Measurements from ENCODE around the gene PARPBP. TPM values are rescaled to one million over a fixed set of nuclear protein-coding genes. Genes with fewer than 3 reads are reported as not detected.
"Not testable (repeated sequence)": the region's sequence is repeated elsewhere in the genome, so short reads cannot be mapped to it uniquely, and the experiment has no call there.

The PARPBP gene
- total RNA-seq, 1 donor from 2014 or later, result 2.1 TPM

DNA sequence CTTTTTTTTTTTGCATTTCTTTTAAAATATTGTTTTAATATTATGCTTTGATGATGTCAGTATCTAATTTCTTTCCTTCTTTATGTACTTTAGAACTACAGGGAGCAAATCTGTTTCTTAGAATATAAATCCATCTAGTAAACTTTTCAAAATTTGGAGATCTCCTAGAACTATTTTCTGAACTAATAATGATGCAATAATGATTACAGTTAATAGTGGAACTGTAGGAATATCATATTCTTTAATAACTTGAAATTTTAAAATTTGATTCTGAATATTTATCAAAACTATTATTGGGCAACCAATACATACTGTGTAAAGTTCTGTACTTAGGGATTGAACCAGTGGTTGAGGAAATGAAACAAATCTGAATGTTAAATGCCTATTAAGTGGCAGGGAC lies 100.8 kb downstream of the PARPBP start:
- H3K36me3 ChIP-seq, result no peaks in the 10 kb centered on the region
- ATAC-seq (no peak), DNase-seq (no peak)
- no peaks in the 10 kb centered on the region for H3K9me3 ChIP-seq
- H3K27ac ChIP-seq, result no peak overlapping the region
- intact Hi-C loops (cut with DNase I), result no loop called here
- no peaks in the 10 kb centered on the region for H3K4me1 ChIP-seq
- no peak overlapping the region for H3K4me3 ChIP-seq
- no peaks in the 10 kb centered on the region for H3K27me3 ChIP-seq
- TF ChIP-seq, protein P1, sequence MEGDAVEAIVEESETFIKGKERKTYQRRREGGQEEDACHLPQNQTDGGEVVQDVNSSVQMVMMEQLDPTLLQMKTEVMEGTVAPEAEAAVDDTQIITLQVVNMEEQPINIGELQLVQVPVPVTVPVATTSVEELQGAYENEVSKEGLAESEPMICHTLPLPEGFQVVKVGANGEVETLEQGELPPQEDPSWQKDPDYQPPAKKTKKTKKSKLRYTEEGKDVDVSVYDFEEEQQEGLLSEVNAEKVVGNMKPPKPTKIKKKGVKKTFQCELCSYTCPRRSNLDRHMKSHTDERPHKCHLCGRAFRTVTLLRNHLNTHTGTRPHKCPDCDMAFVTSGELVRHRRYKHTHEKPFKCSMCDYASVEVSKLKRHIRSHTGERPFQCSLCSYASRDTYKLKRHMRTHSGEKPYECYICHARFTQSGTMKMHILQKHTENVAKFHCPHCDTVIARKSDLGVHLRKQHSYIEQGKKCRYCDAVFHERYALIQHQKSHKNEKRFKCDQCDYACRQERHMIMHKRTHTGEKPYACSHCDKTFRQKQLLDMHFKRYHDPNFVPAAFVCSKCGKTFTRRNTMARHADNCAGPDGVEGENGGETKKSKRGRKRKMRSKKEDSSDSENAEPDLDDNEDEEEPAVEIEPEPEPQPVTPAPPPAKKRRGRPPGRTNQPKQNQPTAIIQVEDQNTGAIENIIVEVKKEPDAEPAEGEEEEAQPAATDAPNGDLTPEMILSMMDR (IDR thresholded peaks at IDR 0.05), result no peak

DNA sequence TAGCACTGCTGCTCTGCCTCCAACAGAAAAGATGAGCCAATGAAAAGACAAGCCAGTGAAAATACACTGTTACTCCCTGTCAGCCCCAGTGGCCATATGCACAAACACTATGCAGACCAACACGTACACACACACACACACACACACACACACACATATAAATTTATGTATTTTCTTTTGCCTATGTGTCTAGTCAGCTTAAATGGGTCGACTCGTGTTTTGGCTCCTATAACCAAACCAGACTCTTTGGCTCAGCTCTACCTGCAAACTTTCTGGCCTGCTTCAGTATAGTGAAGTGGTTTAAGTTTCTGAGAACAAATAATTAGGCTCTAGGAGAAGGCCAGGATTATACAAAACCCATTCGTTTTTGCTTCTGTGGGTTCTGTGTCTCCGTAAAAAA lies 108.0 kb downstream of the PARPBP start:
- ATAC-seq (no peak), DNase-seq (no peak)
- Histone ChIP-seq H3K36me3 (no peaks in the 10 kb centered on the region), H3K9me3 (no peaks in the 10 kb centered on the region), H3K4me3 (no peak overlapping the region), H3K27me3 (no peaks in the 10 kb centered on the region), H3K4me1 (no peaks in the 10 kb centered on the region), H3K27ac (no peak overlapping the region)
- intact Hi-C loops (cut with DNase I), result no loop called here
- TF ChIP-seq, protein P1 (IDR thresholded peaks at IDR 0.05), result no peak

DNA sequence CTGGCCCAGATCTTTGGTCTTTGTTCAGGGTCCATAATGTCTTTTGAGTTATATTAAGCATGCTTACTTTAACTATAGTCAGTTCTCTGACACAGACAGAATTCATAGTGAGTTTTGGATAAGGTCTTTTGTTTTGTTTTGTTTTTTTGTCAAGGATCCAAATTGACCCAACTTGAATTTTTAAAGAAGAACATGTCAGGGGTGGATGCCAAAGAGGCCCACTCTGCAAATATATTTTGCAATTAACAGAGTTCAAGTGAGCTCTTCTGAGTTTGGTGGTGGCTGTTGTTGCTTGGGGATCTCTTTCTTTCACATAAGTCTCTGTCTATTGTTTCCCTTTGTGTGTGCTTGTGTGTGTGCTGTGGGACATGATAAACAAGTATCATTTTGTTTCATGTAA lies 112.1 kb downstream of the PARPBP start:
- DNase-seq (no peak), ATAC-seq (no peak)
- intact Hi-C loops (cut with DNase I), result no loop called here
- H3K4me1 ChIP-seq, result no peaks in the 10 kb centered on the region
- no peak overlapping the region for H3K4me3 ChIP-seq
- no peaks in the 10 kb centered on the region for H3K36me3 ChIP-seq
- no peak overlapping the region for H3K27ac ChIP-seq
- H3K27me3 ChIP-seq, result no peaks in the 10 kb centered on the region
- TF ChIP-seq, protein P1 (IDR thresholded peaks at IDR 0.05), result no peak
- no peaks in the 10 kb centered on the region for H3K9me3 ChIP-seq

DNA sequence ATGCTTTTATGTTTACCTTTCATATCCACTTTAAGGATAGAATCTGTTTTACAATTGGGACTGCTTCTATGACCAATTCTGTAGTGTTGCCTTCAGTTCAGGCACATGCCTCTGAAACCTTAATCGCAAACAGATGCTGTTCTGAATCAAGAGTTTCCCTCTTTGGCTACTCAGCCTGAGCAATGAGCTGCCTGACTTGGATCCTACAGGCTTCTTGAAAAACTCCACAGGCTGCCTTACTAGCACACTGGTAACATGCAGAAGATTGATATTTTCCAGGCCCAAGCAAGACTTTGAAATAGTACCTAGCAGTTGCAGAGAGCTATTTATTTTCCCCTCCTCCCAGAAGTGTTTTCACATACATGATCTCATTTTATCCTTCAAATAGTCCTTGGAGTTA lies 112.5 kb downstream of the PARPBP start:
- intact Hi-C loops (cut with DNase I), result no loop called here
- TF ChIP-seq, protein P1 (IDR thresholded peaks at IDR 0.05), result no peak

DNA sequence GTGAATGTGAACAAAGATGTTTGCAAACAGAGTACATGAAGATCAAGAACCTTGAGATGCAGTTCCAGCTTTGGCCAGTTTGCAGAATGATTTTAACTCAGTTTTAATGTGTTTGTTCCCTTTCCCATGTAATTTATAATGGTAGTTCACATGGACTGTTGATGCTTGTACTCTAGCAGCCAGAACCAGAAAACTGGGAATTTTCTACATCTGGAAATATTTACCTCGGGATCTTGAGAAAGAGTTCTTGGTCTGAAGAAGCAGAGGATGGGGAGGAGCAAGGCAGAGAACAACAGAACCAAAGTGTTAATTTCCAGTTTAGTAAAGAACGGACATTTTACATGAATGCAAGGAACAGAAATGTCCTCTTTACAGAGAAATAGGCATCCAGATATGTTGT lies 114.6 kb downstream of the PARPBP start:
- TF ChIP-seq, protein P1 (IDR thresholded peaks at IDR 0.05), result no peak
- no peaks in the 10 kb centered on the region for H3K36me3 ChIP-seq
- no peak overlapping the region for H3K27ac ChIP-seq
- H3K4me3 ChIP-seq, result no peak overlapping the region
- H3K4me1 ChIP-seq, result no peaks in the 10 kb centered on the region
- intact Hi-C loops (cut with DNase I), result no loop called here
- ATAC-seq, result no peak
- no peak for DNase-seq
- no peaks in the 10 kb centered on the region for H3K9me3 ChIP-seq
- H3K27me3 ChIP-seq, result no peaks in the 10 kb centered on the region

More for the DNA sequence above, 112.5 kb downstream of the PARPBP start:
- Histone ChIP-seq H3K4me1 (no peaks in the 10 kb centered on the region), H3K4me3 (no peak overlapping the region), H3K27me3 (no peaks in the 10 kb centered on the region), H3K27ac (no peak overlapping the region), H3K36me3 (no peaks in the 10 kb centered on the region), H3K9me3 (no peaks in the 10 kb centered on the region)
- ATAC-seq, result no peak
- no peak for DNase-seq

DNA sequence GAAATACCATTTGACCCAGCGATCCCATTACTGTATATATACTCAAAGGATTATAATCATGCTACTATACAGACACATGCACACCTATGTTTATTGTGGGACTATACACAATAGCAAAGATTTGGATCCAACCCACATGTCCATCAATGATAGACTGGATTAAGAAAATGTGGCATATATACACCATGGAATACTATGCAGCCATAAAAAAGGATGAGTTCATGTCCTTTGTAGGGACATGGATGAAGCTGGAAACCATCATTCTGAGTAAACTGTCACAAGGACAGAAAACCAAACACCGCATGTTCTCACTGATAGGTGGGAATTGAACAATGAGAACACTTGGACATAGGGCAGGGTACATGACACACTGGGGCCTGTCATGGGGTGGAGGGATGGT lies 120.9 kb downstream of the PARPBP start:
- H3K27ac ChIP-seq; H3K9me3 ChIP-seq; H3K36me3 ChIP-seq; ATAC-seq; H3K27me3 ChIP-seq; intact Hi-C loops (cut with DNase I); H3K4me3 ChIP-seq; H3K4me1 ChIP-seq; DNase-seq: not testable (repeated sequence)

Other genes starting within 250 kb of the PARPBP start
- 162 TPM for gene DRAM1, start 242.6 kb upstream of the PARPBP start, total RNA-seq
- 34.6 TPM for gene WASHC3, start 58.2 kb upstream of the PARPBP start, total RNA-seq
- gene NUP37, start 69 bp upstream of the PARPBP start, total RNA-seq, result 17.6 TPM
- not detected for gene PMCH, start 77.7 kb downstream of the PARPBP start, total RNA-seq

Data from upper lobe of right lung (tissue), 1 donor.